Measurements from ENCODE around the gene TMEM140.
"Not testable (repeated sequence)": the region's sequence is repeated elsewhere in the genome, so short reads cannot be mapped to it uniquely, and the experiment has no call there.

The TMEM140 gene

DNA sequence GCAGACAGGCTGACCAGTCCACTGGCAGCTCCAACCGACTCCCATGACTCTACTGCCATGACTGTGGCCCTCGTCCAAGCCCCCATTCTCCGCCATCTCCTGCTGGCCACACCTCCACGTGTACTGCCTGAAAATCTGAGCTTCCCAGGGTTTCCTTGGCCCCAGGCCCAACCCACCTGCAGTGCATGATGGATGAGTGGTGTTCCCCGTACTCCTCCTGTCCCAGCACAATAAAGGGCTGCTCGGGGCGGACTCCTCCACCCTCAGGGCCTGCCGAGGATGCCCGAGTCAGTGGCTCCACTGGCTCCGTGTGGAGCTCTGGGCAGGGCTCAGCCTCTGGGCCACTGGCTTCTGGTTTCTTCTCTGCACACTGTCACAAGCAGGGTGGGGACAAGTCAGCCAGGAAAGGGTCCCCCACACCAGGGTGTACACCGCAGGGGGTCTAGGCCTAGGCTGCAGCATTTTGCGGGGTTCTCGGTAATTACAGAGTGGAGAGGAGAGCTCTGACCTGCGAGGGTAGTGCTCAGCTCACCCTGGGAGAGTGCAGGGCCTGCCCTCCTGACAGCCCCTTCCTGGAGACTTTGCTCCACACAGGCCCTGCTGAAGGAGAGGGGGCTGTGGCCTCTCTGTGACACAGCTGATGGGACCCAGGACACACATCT lies 48.2 kb downstream of the TMEM140 start:
- DNase-seq, result no peak

GRCh38 chr7:135197343-135197742 lies 49.5 kb downstream of the TMEM140 start:
- DNase-seq, result no peak

- DNase-seq, result no peak
Observed at GRCh38 chr7:135197906-135198655, 50.2 kb downstream of the TMEM140 start.

DNA sequence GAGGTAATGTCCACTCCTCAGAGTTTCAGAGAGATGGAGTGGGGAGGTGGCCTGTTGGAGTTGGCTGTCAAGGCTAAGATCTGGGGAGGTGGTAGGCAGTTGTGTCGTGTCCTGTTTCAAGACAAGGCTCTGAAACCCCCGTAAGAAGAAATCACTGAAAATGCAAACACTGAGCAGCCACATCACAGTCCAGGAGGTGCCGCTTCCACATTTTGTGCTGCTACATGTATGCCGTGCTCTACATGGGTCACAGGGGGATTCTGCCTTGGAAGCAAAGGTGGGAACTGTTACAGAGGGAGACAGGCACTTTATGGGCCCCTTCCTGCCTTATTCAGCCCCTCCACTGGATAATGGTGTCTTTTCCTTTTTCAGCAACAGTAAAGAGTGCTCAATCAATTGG lies 51.6 kb downstream of the TMEM140 start:
- no peak for DNase-seq

DNA sequence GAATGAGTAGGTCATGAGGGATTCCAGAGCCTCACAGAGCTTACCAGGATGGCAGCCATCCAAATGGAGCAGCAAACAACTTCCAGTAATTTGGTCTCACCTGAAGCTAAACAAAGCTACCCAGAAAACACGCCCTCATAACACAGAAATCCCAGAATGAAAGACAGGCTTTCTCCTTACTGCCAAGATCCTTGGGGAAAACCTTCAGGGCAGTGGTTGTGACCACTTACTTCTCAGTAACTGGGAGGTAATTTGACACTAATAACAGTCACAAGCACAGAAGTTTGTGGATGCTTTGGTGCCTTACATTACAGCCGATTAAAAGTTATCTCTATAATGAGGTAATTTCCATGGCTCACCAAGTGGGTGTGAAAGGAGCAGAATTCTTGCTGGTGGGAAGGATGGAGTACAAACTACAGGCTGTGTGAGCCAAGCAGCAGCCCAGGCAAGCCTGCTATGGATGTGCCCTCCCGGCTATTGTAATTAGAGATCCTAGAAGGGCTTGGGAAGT lies 53.0 kb downstream of the TMEM140 start:
- DNase-seq, result peak; percentile 20

GRCh38 chr7:135201350-135201749 lies 53.5 kb downstream of the TMEM140 start:
- DNase-seq, result no peak

GRCh38 chr7:135204341-135204749 lies 56.5 kb downstream of the TMEM140 start:
- DNase-seq, result no peak

GRCh38 chr7:135204876-135205275 lies 57.0 kb downstream of the TMEM140 start:
- no peak for DNase-seq

GRCh38 chr7:135205850-135206249 lies 58.0 kb downstream of the TMEM140 start:
- no peak for DNase-seq

DNA sequence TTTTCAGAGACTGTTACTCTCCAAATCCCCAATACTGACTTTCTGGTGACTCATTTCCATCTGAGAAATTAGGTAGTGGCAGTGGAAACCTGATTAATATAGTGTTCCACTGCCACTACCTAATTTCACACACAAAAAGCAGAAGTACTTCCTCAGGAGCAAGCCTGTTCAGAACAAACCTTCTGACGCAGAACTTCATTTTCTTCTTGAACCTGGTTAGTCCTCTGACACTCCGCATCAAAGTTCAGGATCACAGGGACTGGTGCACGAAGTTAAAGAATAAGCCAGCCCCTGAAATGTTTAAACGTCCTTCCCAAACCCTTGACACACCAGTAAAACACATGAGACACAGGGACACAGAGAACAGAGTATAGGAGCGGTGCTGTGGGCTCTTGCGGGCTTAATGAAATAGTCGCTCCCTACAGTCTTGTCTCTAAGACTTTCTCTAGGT lies 59.1 kb downstream of the TMEM140 start:
- no peak for DNase-seq

DNA sequence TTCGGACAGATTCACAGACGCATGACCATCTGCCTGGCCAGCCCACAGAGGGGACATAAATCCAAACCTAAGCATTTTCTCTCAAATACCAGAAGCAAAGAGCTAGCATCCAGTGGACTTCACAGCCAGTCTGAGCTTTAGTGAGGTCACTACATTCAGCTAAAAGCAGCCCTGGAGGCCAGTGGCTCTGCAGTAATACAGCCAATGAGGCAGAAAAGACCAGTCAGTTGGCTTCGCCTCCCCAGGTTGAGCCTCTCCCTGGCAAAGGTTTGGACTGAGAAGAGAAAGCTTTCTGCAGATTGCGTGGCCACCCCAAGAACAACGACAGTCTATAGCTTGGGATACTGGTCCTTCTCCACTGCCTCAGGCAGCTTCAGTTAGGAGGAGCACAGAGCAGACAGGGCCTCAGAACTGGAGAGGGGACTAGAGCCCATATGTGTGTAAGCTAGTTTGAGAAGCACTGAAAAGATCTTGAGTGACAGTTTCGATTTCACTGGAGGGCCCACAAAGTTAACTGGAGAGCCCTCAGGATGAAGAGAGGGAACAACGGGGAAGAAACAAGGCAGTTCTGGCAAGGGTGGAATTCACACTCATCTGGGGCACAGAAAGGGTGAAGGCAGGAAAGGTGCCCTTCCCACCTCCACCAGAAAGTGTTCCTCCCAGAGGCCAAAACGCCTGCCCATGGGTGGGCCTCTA lies 59.7 kb downstream of the TMEM140 start:
- DNase-seq, result no peak

GRCh38 chr7:135208102-135208793 lies 60.4 kb downstream of the TMEM140 start:
- no peak for DNase-seq

DNA sequence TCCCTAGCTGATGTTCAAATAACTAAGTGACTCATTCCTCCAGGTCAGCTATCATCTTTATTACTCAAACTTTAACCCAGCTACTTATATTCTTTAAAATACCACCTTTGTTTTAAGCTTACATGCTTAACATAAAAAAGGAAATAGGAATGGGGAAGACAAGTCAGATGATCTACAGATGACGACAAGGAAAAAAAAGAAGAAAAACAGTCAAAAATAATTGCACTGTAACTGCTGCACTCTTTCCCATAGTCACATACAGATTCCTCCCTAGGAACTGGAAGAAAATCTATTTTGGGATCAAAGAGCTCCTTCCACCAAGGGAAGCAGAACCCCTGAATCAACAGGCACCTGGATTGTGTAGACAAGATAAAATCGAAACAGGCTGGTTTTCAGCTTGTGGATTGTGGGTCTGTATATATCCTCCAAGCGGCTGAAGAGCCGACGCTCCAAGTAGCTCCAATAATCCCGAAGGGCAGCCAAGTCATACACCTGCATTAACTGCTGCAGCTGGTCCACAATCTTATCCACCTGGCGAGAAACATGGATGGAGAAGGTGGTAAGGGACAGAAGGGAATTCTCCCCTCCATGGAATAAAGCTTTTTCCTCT lies 61.5 kb downstream of the TMEM140 start:
- DNase-seq, result no peak

DNA sequence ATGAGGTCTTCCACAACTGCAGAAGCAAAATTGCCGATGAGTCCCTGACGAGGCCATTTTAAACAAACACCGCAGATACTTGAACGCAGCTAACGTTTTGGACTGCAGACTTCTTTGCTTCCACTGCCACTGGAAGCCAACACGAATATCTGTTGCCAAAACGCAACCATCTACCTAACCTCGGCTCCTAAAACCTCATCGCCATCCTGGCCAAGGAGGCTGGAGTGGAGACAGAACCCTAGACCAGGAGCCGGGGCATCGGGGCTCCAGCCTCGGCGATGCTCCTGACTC lies 63.0 kb downstream of the TMEM140 start:
- DNase-seq, result no peak

GRCh38 chr7:135211179-135211945 lies 63.5 kb downstream of the TMEM140 start, which contains the start of gene WDR91:
WDR91 (minus strand) TSS chr7:135211526; CDS start chr7:135211502, 24 bp downstream.
- DNase-seq, result peak; percentile 93

DNA sequence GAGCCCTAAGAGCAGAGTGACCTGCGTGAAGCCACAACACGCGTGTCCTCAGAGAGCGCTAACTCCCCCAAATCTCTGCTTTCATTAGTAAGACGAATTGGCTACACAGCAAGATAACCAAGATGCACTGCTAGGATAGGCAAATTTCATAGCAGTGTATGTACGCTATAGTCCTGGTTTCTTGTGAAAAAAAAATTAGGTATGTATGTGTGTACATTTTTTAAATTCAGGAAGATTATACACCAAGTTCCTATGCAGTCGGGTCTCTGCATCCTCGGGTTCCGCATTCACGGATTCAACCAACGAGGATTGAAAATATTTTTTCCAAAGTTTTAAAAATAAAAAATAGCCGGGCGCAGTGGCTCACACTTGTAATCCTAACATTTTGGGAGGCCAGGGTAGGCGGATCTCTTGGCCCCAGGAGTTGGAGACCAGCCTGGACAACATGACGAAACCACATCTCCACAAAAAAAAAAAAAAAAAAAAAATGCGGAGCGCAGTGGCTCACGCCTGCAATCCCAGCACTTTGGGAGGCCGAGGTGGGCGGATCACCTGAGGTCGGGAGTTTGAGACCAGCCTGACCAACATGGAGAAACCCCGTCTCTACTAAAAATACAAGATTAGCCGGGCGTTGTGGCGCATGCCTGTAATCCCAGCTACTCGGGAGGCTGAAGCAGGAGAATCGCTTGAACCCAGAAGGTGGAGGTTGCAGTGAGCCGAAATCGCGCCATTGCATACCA lies 64.2 kb downstream of the TMEM140 start:
- DNase-seq, result not testable (repeated sequence)

DNA sequence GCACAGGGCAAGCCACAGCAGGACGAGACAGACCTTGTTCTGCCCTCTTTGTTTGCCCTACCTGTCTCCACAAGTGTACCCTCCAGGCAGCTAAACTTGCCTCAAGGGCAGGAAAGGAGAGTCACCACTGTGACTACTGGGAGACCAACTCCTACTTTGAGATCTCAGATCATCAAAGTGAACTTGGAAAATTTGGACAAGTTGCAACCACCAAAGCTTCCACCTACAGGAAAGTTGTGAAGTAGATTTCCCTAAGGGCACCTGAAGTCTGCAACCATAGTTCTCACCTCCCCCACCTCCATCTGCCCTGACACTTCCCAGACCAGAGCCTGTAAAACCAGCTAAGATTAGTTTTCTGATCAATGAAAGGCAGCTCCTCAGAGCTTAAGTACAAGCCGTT lies 66.0 kb downstream of the TMEM140 start:
- no peak for DNase-seq

GRCh38 chr7:135215180-135215579 lies 67.3 kb downstream of the TMEM140 start:
- no peak for DNase-seq

DNA sequence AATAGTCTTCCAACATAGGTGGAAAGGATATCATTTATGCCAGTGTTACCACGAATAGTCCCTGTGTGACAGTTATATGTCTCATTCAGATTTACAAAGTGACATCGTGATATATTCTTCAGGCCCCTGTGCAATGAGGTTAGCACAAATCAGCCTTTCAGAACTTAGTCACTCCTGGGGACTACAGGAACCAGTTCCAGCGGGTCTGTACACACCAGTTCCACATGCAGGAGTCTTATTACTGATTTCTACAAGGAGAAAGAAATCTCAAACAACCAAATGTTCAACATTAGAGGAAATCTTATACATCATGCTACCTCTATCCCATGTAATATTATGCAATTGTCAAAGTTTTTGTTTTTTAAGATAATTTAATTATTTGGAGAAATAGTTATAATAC lies 67.8 kb downstream of the TMEM140 start:
- DNase-seq, result no peak
